ENCODE measurements around the gene PEAK3. TPM values are rescaled to one million over a fixed set of nuclear protein-coding genes. Genes with fewer than 3 reads are reported as not detected.
A peak's percentile ranks its signal among the peaks of the same experiment; 100 is the strongest.

PEAK3 gene
- total and polyA plus RNA-seq, 4 donors: 0.88 to 1.5 (median 0.93) TPM; not detected in 1

- Histone ChIP-seq H3K27ac (ENCODE audit: low read depth in 1 of 2, low read length in 2 of 2) (peak overlapping the region; percentile 83 to 93), H3K4me1 (ENCODE audit: control insufficient read depth in 1 of 2, insufficient read depth in 2 of 2, low read length in 2 of 2) (no peaks in the 10 kb centered on the region), H3K36me3 (ENCODE audit: control insufficient read depth in 1 of 2, insufficient read depth in 2 of 2, low read length in 1 of 2) (peaks cover 0 to 2% of the 10 kb centered on the region in 2 donors), H3K4me3 (ENCODE audit: low read length in 2 of 2) (peak overlapping the region; percentile 49 to 96), H3K9me3 (ENCODE audit: control insufficient read depth, low read length) (no peaks in the 10 kb centered on the region), H3K27me3 (ENCODE audit: control insufficient read depth in 1 of 2, insufficient read depth in 2 of 2, low read length in 1 of 2) (no peaks in the 10 kb centered on the region)
- 0 to 1% methylated on average over 21 to 30 of the region's 30 CpGs for WGBS, 2 donors
- intact Hi-C loops (cut with DNase I): loop anchor here in 1 of 2 donors (5.0 kb wide), 2 partner anchors 33 to 118 kb away; partner anchors contain the start of genes AP3D1, PLEKHJ1 and SF3A2
- peak in 1 of 2 donors; percentile 89 for DNase-seq
- ATAC-seq (ENCODE audit: low FRiP score): peak; percentile 45
These were observed 11.9 kb downstream of the PEAK3 start for GRCh38 chr19:2270157-2270422.

GRCh38 chr19:2269244-2270156 is 12.5 kb downstream of the PEAK3 start:
- 0 to 1% methylated on average over 74 to 103 of the region's 103 CpGs for WGBS, 2 donors
- Histone ChIP-seq H3K9me3 (ENCODE audit: control insufficient read depth, low read length) (no peaks in the 10 kb centered on the region), H3K4me1 (ENCODE audit: control insufficient read depth in 1 of 2, insufficient read depth in 2 of 2, low read length in 2 of 2) (no peaks in the 10 kb centered on the region), H3K36me3 (ENCODE audit: control insufficient read depth in 1 of 2, insufficient read depth in 2 of 2, low read length in 1 of 2) (peaks cover 0 to 2% of the 10 kb centered on the region in 2 donors), H3K27me3 (ENCODE audit: control insufficient read depth in 1 of 2, insufficient read depth in 2 of 2, low read length in 1 of 2) (no peaks in the 10 kb centered on the region), H3K27ac (ENCODE audit: low read depth in 1 of 2, low read length in 2 of 2) (peak overlapping the region; percentile 83 to 93), H3K4me3 (ENCODE audit: low read length in 2 of 2) (peak overlapping the region; percentile 49 to 96)
- intact Hi-C loops (cut with DNase I): loop anchor here (2.0 to 5.0 kb wide), 5 partner anchors 32 to 1788 kb away; partner anchors contain the start of genes AP3D1 (in 2 of the 2), LSM7 (in 1 of the 2), PLEKHJ1 (in 1 of the 2) and SF3A2 (in 1 of the 2)
- DNase-seq: peak; percentile 99
- ATAC-seq (ENCODE audit: low FRiP score): peak; percentile 92

GRCh38 chr19:2268861-2269243 is 13.1 kb downstream of the PEAK3 start:
- H3K4me1 ChIP-seq (ENCODE audit: control insufficient read depth in 1 of 2, insufficient read depth in 2 of 2, low read length in 2 of 2): no peaks in the 10 kb centered on the region

GRCh38 chr19:2268480-2268830 is 13.5 kb downstream of the PEAK3 start:
- WGBS, 2 donors: 82 to 83% methylated on average over 4 of the region's 4 CpGs
- no peak overlapping the region for H3K27ac ChIP-seq (ENCODE audit: low read depth in 1 of 2, low read length in 2 of 2)
- no peak overlapping the region for H3K4me3 ChIP-seq (ENCODE audit: low read length in 2 of 2)
- H3K4me1 ChIP-seq (ENCODE audit: control insufficient read depth in 1 of 2, insufficient read depth in 2 of 2, low read length in 2 of 2): no peaks in the 10 kb centered on the region
- H3K36me3 ChIP-seq (ENCODE audit: control insufficient read depth in 1 of 2, insufficient read depth in 2 of 2, low read length in 1 of 2): peaks cover 0 to 2% of the 10 kb centered on the region in 2 donors
- H3K9me3 ChIP-seq (ENCODE audit: control insufficient read depth, low read length): no peaks in the 10 kb centered on the region
- ATAC-seq (ENCODE audit: low FRiP score) (no peak), DNase-seq (no peak)
- intact Hi-C loops (cut with DNase I): loop anchor here in 1 of 2 donors (2.0 to 5.0 kb wide), 3 partner anchors 59 to 1789 kb away; partner anchors contain the start of genes AP3D1, LSM7 and SPPL2B
- no peaks in the 10 kb centered on the region for H3K27me3 ChIP-seq (ENCODE audit: control insufficient read depth in 1 of 2, insufficient read depth in 2 of 2, low read length in 1 of 2)

More at GRCh38 chr19:2268861-2269243, 13.1 kb downstream of the PEAK3 start:
- intact Hi-C loops (cut with DNase I): loop anchor here in 1 of 2 donors (2.0 to 5.0 kb wide), 3 partner anchors 58 to 1788 kb away; partner anchors contain the start of genes AP3D1, LSM7 and SPPL2B
- no peak overlapping the region for H3K27ac ChIP-seq (ENCODE audit: low read depth in 1 of 2, low read length in 2 of 2)
- peaks cover 0 to 2% of the 10 kb centered on the region in 2 donors for H3K36me3 ChIP-seq (ENCODE audit: control insufficient read depth in 1 of 2, insufficient read depth in 2 of 2, low read length in 1 of 2)
- no peak for ATAC-seq (ENCODE audit: low FRiP score)
- DNase-seq: no peak
- no peaks in the 10 kb centered on the region for H3K9me3 ChIP-seq (ENCODE audit: control insufficient read depth, low read length)
- H3K27me3 ChIP-seq (ENCODE audit: control insufficient read depth in 1 of 2, insufficient read depth in 2 of 2, low read length in 1 of 2): no peaks in the 10 kb centered on the region
- 2% methylated on average over 19 of the region's 19 CpGs for WGBS, 2 donors
- peak overlapping the region; percentile 43 to 45 for H3K4me3 ChIP-seq (ENCODE audit: low read length in 2 of 2)

DNA sequence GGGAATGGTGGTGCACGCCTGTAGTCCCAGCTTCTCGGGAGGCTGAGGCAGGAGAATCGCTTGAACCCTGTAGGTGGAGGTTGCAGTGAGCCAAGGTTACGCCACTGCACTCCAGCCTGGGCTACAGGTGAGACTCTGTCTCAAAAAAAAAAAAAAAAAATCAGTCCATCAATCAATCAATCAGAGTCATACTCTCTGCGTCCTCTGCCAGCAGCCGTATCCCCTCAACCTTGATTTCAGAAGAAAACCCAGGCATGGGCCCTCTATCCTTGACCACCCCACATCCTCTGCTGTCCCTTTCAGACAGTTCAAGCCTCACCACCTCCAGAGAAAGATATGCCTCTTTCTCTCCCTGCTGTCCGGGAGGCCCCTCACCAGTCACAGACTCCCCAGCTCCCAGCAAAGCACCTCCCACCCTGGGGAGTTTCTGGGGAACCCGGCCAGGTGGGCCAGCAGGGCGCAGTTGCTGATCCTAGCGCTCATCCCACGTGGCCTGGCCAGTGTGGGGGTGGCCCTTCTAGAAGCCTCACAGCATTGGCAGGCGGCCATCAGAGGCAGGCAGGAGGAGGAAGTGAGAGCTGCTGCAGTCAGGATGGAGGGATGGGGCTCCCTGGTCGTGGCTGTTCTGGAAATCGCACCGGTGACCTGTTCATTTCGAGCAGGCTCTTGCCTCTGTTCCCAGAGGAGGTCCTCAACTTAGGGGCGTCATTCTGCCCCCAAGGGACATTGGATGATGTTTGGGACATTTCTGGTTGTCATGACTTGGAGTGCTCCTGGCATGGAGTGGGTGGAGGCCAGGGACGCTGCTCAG is 15.6 kb downstream of the PEAK3 start:
- H3K36me3 ChIP-seq (ENCODE audit: control insufficient read depth in 1 of 2, insufficient read depth in 2 of 2, low read length in 1 of 2): no peaks in the 10 kb centered on the region
- ATAC-seq (ENCODE audit: low FRiP score) (peak; percentile 34), DNase-seq (peak; percentile 93 to 96)
- intact Hi-C loops (cut with DNase I): loop anchor here in 1 of 2 donors (5.0 kb wide), 2 partner anchors 61 to 1791 kb away; partner anchors contain the start of genes LSM7 and SPPL2B
- H3K4me1 ChIP-seq (ENCODE audit: control insufficient read depth in 1 of 2, insufficient read depth in 2 of 2, low read length in 2 of 2): no peaks in the 10 kb centered on the region
- H3K4me3 ChIP-seq (ENCODE audit: low read length in 2 of 2): no peak overlapping the region
- no peak overlapping the region for H3K27ac ChIP-seq (ENCODE audit: low read depth in 1 of 2, low read length in 2 of 2)
- no peaks in the 10 kb centered on the region for H3K27me3 ChIP-seq (ENCODE audit: control insufficient read depth in 1 of 2, insufficient read depth in 2 of 2, low read length in 1 of 2)
- H3K9me3 ChIP-seq (ENCODE audit: control insufficient read depth, low read length): no peaks in the 10 kb centered on the region
- WGBS, 2 donors: 41 to 46% methylated on average over 18 of the region's 18 CpGs

GRCh38 chr19:2261438-2262172 is 20.4 kb downstream of the PEAK3 start:
- 66 to 69% methylated on average over 7 of the region's 7 CpGs for WGBS, 2 donors

DNA sequence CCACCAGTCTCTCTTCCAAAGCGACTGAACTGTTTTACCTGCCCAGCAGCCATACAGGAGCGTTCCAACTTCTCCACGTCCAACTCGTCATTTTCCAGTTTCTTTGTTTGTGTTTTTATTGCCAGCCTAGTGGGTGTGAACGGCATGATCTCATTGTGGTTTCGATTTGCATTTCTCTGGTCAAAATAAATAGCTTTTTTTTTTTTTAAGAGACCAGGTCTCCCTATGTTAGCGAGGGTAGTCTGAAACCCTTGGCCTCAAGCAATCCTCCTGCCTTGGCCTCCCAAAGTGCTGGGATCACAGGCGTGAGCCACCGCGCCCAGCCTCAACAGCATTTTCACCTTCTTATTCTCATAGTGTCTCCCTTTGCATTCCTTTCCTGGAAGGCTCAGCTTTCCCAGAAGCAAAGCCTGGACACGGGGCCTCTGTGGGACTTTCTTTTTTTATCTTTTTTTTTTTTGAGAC is 21.6 kb downstream of the PEAK3 start:
- 79 to 83% methylated on average over 11 of the region's 11 CpGs for WGBS, 2 donors
- Histone ChIP-seq H3K27me3 (ENCODE audit: control insufficient read depth in 1 of 2, insufficient read depth in 2 of 2, low read length in 1 of 2) (no peaks in the 10 kb centered on the region), H3K27ac (ENCODE audit: low read depth in 1 of 2, low read length in 2 of 2) (no peak overlapping the region), H3K4me1 (ENCODE audit: control insufficient read depth in 1 of 2, insufficient read depth in 2 of 2, low read length in 2 of 2) (no peaks in the 10 kb centered on the region), H3K36me3 (ENCODE audit: control insufficient read depth in 1 of 2, insufficient read depth in 2 of 2, low read length in 1 of 2) (no peaks in the 10 kb centered on the region), H3K9me3 (ENCODE audit: control insufficient read depth, low read length) (no peaks in the 10 kb centered on the region), H3K4me3 (ENCODE audit: low read length in 2 of 2) (no peak overlapping the region)
- no peak for ATAC-seq (ENCODE audit: low FRiP score)
- intact Hi-C loops (cut with DNase I): no loop called here
- no peak for DNase-seq

More at GRCh38 chr19:2261438-2262172, 20.4 kb downstream of the PEAK3 start:
- intact Hi-C loops (cut with DNase I): no loop called here
- no peak overlapping the region for H3K4me3 ChIP-seq (ENCODE audit: low read length in 2 of 2)
- no peaks in the 10 kb centered on the region for H3K27me3 ChIP-seq (ENCODE audit: control insufficient read depth in 1 of 2, insufficient read depth in 2 of 2, low read length in 1 of 2)
- ATAC-seq (ENCODE audit: low FRiP score): no peak
- H3K36me3 ChIP-seq (ENCODE audit: control insufficient read depth in 1 of 2, insufficient read depth in 2 of 2, low read length in 1 of 2): no peaks in the 10 kb centered on the region
- no peaks in the 10 kb centered on the region for H3K9me3 ChIP-seq (ENCODE audit: control insufficient read depth, low read length)
- H3K27ac ChIP-seq (ENCODE audit: low read depth in 1 of 2, low read length in 2 of 2): no peak overlapping the region
- no peaks in the 10 kb centered on the region for H3K4me1 ChIP-seq (ENCODE audit: control insufficient read depth in 1 of 2, insufficient read depth in 2 of 2, low read length in 2 of 2)
- DNase-seq: no peak

DNA sequence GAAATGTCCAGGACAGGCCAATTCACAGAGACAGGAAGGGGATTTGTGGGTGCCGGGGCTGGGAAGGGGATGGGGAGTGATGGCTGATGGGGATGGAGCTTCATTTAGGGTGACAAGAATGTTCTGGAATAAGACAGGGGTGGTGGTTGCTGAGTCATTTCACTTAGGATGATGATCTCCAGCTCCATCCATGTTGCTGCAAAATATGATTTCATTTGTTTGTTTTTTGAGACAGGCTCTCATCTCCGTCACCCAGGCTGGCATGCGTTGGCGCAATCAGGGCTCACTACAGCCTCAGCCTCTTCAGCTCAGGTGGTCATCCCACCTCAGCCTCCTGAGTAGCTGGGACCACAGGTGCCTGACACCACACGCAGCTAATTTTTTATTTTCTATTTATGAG is 22.6 kb downstream of the PEAK3 start:
- intact Hi-C loops (cut with DNase I): no loop called here
- Histone ChIP-seq H3K4me3 (ENCODE audit: low read length in 2 of 2) (no peak overlapping the region), H3K27ac (ENCODE audit: low read depth in 1 of 2, low read length in 2 of 2) (no peak overlapping the region), H3K27me3 (ENCODE audit: control insufficient read depth in 1 of 2, insufficient read depth in 2 of 2, low read length in 1 of 2) (no peaks in the 10 kb centered on the region), H3K4me1 (ENCODE audit: control insufficient read depth in 1 of 2, insufficient read depth in 2 of 2, low read length in 2 of 2) (no peaks in the 10 kb centered on the region), H3K9me3 (ENCODE audit: control insufficient read depth, low read length) (no peaks in the 10 kb centered on the region), H3K36me3 (ENCODE audit: control insufficient read depth in 1 of 2, insufficient read depth in 2 of 2, low read length in 1 of 2) (no peaks in the 10 kb centered on the region)
- DNase-seq (no peak), ATAC-seq (ENCODE audit: low FRiP score) (no peak)
- WGBS, 2 donors: 81 to 88% methylated on average over 5 of the region's 5 CpGs

All from aorta (tissue), 5 donors.